NCI-H1048 (cell line): Measurements from ENCODE around the gene NCL.
"Not testable (repeated sequence)": the region's sequence is repeated elsewhere in the genome, so short reads cannot be mapped to it uniquely, and the experiment has no call there.

Experiments
- DNase-seq: peaks from one replicate; lab custom pipeline; 2025; lab: John Stamatoyannopoulos, UW

NCL gene

DNA sequence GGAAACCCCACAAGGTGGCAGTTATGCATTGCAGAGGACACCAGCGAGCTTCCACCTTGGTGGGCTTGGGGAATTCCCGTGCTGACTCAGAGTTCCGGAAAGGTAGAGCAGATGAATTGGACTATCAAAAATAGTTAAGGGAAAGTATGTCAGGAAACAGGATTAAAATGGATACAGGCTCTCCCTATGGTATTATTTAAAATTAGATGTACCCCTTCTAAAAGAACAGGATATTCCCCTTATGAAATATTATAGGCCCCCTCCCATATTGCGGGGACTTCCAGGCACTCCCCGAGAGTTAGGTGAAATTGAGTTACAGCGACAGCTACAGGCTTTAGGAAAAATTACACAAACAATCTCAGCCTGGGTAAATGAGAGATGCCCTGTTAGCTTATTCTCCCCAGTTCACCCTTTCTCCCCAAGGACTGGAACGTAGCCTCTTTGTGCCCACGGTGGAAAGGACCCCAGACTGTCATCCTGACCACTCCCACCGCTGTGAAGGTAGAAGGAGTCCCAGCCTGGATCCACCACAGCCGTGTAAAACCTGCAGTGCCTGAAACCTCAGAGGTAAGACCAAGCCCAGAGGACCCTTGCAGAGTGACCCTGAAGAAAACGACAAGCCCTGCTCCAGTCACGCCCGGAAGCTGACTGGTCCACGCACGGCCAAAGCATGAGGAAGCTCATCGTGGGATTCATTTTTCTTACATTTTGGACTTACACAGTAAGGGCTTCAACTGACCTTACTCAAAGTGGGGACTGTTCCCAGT, 58.5 kb downstream of the NCL start:
- not testable (repeated sequence) for DNase-seq

DNA sequence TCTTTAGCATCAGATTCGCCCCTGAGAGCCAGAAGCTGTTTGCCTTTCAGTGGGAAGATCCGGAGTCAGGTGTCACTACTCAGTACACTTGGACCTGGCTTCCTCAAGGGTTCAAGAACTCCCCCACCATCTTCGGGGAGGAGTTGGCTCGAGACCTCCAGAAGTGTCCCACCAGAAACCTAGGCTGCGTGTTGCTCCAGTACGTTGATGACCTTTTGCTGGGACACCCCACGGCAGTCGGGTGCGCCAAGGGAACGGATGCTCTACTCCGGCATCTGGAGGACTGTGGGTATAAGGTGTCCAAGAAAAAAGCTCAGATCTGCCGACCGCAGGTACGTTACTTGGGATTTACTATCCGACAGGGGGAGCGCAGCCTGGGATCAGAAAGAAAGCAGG, 60.1 kb downstream of the NCL start:
- DNase-seq = not testable (repeated sequence)
